HG03280 (cell line): ENCODE measurements around the gene CDPF1.
"Not testable (repeated sequence)": the region's sequence is repeated elsewhere in the genome, so short reads cannot be mapped to it uniquely, and the experiment has no call there.

ENCODE experiments used
- ATAC-seq: cut with Tn5 transposase; IDR thresholded peaks from one replicate; pipeline ENCODE4 v1.9.1; 2021; ENCODE audit warnings: mild to moderate bottlenecking, moderate library complexity; ENCODE audit not compliant: unreplicated experiment

CDPF1 gene

GRCh38 chr22:46226577-46226976 is 23.5 kb downstream of the CDPF1 start:
- no peak for ATAC-seq

- no peak for ATAC-seq
These were observed 24.5 kb downstream of the CDPF1 start for GRCh38 chr22:46225631-46226030.

GRCh38 chr22:46224898-46225290 is 25.2 kb downstream of the CDPF1 start:
- ATAC-seq: no peak

- ATAC-seq: no peak
These were observed 25.8 kb downstream of the CDPF1 start for GRCh38 chr22:46224044-46224897.

GRCh38 chr22:46220921-46221320 is 29.2 kb downstream of the CDPF1 start:
- ATAC-seq: no peak

GRCh38 chr22:46219636-46220035 is 30.5 kb downstream of the CDPF1 start:
- no peak for ATAC-seq

- no peak for ATAC-seq
These were observed 35.5 kb downstream of the CDPF1 start for GRCh38 chr22:46214616-46215015.

- ATAC-seq: no peak
These were observed 35.9 kb downstream of the CDPF1 start for GRCh38 chr22:46214149-46214548.

- no peak for ATAC-seq
These were observed 37.0 kb downstream of the CDPF1 start for GRCh38 chr22:46213052-46213451.

- ATAC-seq: no peak
These were observed 37.9 kb downstream of the CDPF1 start for GRCh38 chr22:46212195-46212594.

GRCh38 chr22:46209262-46209661 is 40.8 kb downstream of the CDPF1 start:
- ATAC-seq: no peak

GRCh38 chr22:46203601-46203980 is 46.5 kb downstream of the CDPF1 start:
- no peak for ATAC-seq

GRCh38 chr22:46202897-46203600 is 47.0 kb downstream of the CDPF1 start:
- no peak for ATAC-seq

- ATAC-seq: no peak
These were observed 48.9 kb downstream of the CDPF1 start for GRCh38 chr22:46201059-46201757.

GRCh38 chr22:46198806-46199205 is 51.3 kb downstream of the CDPF1 start:
- ATAC-seq: not testable (repeated sequence)

GRCh38 chr22:46198274-46198673 is 51.8 kb downstream of the CDPF1 start:
- no peak for ATAC-seq

GRCh38 chr22:46196278-46196677 is 53.8 kb downstream of the CDPF1 start:
- no peak for ATAC-seq

- no peak for ATAC-seq
These were observed 54.5 kb downstream of the CDPF1 start for GRCh38 chr22:46195487-46196165.
